ENCODE data around the gene TDRD9. TPM values are rescaled to one million over a fixed set of nuclear protein-coding genes. Genes with fewer than 3 reads are reported as not detected.

TDRD9 gene
- total and polyA plus RNA-seq, 2 experiments from 2014 or later, result 0.24 TPM; not detected in 1

- Mint-ChIP-seq H3K36me3 (ENCODE audit: low read depth) (no peaks in the 10 kb centered on the region), H3K27me3 (ENCODE audit: insufficient read depth, low read depth, poor library complexity) (peaks cover under 1% of the 10 kb centered on the region), H3K4me3 (no peak overlapping the region), H3K9me3 (peaks cover 3% of the 10 kb centered on the region; the same call in 1 of the 3 replicates), H3K4me1 (no peaks in the 10 kb centered on the region), H3K27ac (no peak overlapping the region)
- no peak overlapping the region for H2AFZ ChIP-seq
- no peaks in the 10 kb centered on the region for H3K36me3 ChIP-seq (ENCODE audit: insufficient read depth)
- H3F3A ChIP-seq (replicated peaks; ENCODE audit: low read depth), result no peaks in the 10 kb centered on the region
- ATAC-seq (no peak), DNase-seq (ENCODE audit: low spot score) (no peak)
- H3K27me3 ChIP-seq (ENCODE audit: insufficient read depth), result no peaks in the 10 kb centered on the region
- no peaks in the 10 kb centered on the region for H3K79me2 ChIP-seq (replicated peaks; ENCODE audit: insufficient read depth)
- H3K4me2 ChIP-seq, result no peak overlapping the region
- no peak overlapping the region for H3K27ac ChIP-seq (ENCODE audit: low read depth)
- H3K9me2 ChIP-seq (ENCODE audit: insufficient read depth), result no peaks in the 10 kb centered on the region
- H3K4me1 ChIP-seq (ENCODE audit: insufficient read depth), result no peaks in the 10 kb centered on the region
- TF ChIP-seq EZH2phosphoT487 (IDR thresholded peaks at IDR 0.05; ENCODE audit: unreplicated experiment) (no peak), NANOG (IDR thresholded peaks at IDR 0.05; ENCODE audit: borderline replicate concordance) (no peak), EZH2 (IDR thresholded peaks at IDR 0.05; ENCODE audit: low read depth, unreplicated experiment) (no peak), ETS1 (IDR thresholded peaks at IDR 0.05) (no peak), ZNF114 (CRISPR knock-in tag; IDR thresholded peaks at IDR 0.05) (no peak), CREB1 (CRISPR knock-in tag; IDR thresholded peaks at IDR 0.05; ENCODE audit: low read depth) (no peak), JUNB (IDR thresholded peaks at IDR 0.05; ENCODE audit: unreplicated experiment) (no peak), POLR2AphosphoS5 (IDR thresholded peaks at IDR 0.05; ENCODE audit: low read depth) (no peak), CTCF (conservative IDR thresholded peaks at IDR 0.05; ENCODE audit: low read depth in 2 of 2) (no peak), ZNF331 (CRISPR knock-in tag; IDR thresholded peaks at IDR 0.05; ENCODE audit: low read depth) (no peak), STAT1 (IDR thresholded peaks at IDR 0.05; ENCODE audit: unreplicated experiment) (no peak), ZNF462 (CRISPR knock-in tag; IDR thresholded peaks at IDR 0.05) (no peak), REST (IDR thresholded peaks at IDR 0.05; ENCODE audit: unreplicated experiment) (no peak)
- no peaks in the 10 kb centered on the region for H4K20me1 ChIP-seq (replicated peaks; ENCODE audit: insufficient read depth)
- H3K4me3 ChIP-seq, result no peak overlapping the region
These were observed 83.7 kb downstream of the TDRD9 start for GRCh38 chr14:104011824-104012517.

Measured in GM23338 (cell line).